HG02970 (cell line): ENCODE results near the gene SPDYE1.
"Not testable (repeated sequence)": the region's sequence is repeated elsewhere in the genome, so short reads cannot be mapped to it uniquely, and the experiment has no call there.

Experiments
- ATAC-seq: cut with Tn5 transposase; IDR thresholded peaks from one replicate; pipeline ENCODE4 v1.9.1; 2021; ENCODE audit warnings: mild to moderate bottlenecking, moderate library complexity, moderate number of reproducible peaks; ENCODE audit not compliant: unreplicated experiment, low FRiP score

Gene SPDYE1, protein sequence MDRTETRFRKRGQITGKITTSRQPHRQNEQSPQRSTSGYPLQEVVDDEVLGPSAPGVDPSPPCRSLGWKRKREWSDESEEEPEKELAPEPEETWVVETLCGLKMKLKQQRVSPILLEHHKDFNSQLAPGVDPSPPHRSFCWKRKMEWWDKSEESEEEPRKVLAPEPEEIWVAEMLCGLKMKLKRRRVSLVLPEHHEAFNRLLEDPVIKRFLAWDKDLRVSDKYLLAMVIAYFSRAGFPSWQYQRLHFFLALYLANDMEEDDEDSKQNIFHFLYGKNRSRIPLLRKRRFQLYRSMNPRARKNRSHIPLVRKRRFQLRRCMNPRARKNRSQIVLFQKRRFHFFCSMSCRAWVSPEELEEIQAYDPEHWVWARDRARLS

DNA sequence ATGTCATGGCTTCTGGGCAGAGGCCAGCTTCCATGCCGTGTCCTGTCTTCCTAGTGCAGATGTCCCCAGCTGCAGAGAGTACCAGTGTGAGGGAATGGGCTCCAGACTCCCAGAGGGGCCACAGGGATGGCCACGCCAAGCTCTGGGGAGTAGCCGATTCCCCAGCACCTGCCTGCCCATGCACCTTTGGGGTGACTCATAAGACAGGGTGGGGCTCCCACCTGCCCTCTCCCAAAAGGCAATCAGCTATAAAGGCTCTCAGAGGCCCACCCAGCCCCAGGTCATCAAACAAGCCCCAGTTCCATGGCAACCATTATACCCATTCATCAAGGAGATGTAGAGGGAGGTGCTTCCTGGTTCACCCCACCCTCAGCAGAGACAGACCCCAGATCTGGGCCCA lies at the start of gene SPDYE1:
SPDYE1 (plus strand) TSS at position 366 of the 400 bp plus-strand sequence. CDS start 2,053 bp downstream, outside the sequence.
- not testable (repeated sequence) for ATAC-seq

GRCh38 chr7:43952028-43952427 lies 45.7 kb upstream of the SPDYE1 start:
- ATAC-seq, result no peak

GRCh38 chr7:43953071-43953470 lies 44.6 kb upstream of the SPDYE1 start:
- no peak for ATAC-seq

GRCh38 chr7:43954524-43955228 lies 43.0 kb upstream of the SPDYE1 start:
- ATAC-seq, result no peak

DNA sequence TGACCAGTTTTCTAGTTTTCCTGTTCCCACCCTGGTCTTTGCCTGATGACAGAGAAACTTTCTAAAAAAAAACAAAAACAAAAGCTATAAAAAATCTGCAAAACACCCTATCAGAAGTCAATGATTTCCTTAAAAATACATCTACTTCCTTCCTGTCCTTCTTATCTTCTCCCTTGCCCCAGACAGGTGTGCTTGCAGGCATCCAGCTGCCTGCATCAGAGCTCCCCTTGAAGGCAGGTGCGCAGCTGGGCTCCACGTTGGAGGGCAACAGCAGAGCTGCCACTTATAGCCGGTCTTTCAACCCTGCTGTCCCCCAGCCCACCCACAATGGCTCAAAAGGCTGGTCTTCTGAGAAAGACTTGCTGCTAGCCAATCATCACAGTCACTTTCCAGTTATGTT lies 41.7 kb upstream of the SPDYE1 start:
- ATAC-seq, result no peak

- no peak for ATAC-seq
These were observed 36.8 kb upstream of the SPDYE1 start for GRCh38 chr7:43960933-43961332.

DNA sequence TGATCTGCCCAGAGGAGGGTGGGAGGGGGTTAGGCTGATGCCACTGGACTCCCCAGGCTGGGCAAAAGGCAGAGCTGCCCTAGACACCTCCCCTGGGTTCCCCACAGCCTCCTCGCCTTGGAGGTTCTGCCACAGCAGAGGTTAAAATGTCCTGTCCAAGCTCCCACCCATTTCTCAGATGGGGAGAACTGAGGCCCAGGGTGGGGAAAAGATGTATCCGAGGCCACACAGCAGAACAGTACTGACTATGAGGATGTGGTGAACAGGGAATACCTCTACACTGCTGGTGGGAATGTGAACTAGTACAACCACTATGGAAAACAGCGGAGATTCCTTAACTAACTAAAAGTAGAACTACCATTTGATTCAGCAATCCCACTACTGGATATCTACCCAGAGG lies 31.3 kb upstream of the SPDYE1 start:
- ATAC-seq, result not testable (repeated sequence)

- ATAC-seq, result not testable (repeated sequence)
These were observed 29.3 kb upstream of the SPDYE1 start for GRCh38 chr7:43968172-43969040.

GRCh38 chr7:43969586-43969985 lies 28.1 kb upstream of the SPDYE1 start:
- ATAC-seq, result not testable (repeated sequence)

DNA sequence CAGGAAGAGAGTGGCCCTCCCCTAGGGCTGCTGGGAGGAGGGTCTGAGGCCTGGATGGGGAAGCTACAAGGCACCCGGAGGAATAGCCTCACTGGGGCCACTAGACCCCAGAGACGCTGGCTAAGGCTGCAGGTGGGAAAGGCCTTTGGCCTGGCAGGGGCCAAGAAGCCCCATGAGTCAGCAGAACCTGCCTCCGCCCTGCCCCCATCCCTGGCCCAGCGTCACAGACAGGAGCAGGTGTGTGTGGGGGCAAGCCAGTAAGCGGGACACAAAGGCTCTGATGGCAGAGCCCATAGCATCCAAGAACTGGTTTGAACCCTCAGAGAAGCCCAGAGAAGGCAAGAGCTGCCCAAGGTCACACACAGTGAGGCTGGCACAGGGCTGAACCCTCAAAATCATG lies 27.0 kb upstream of the SPDYE1 start:
- not testable (repeated sequence) for ATAC-seq

GRCh38 chr7:43974033-43974573 lies 23.6 kb upstream of the SPDYE1 start:
- ATAC-seq, result not testable (repeated sequence)

DNA sequence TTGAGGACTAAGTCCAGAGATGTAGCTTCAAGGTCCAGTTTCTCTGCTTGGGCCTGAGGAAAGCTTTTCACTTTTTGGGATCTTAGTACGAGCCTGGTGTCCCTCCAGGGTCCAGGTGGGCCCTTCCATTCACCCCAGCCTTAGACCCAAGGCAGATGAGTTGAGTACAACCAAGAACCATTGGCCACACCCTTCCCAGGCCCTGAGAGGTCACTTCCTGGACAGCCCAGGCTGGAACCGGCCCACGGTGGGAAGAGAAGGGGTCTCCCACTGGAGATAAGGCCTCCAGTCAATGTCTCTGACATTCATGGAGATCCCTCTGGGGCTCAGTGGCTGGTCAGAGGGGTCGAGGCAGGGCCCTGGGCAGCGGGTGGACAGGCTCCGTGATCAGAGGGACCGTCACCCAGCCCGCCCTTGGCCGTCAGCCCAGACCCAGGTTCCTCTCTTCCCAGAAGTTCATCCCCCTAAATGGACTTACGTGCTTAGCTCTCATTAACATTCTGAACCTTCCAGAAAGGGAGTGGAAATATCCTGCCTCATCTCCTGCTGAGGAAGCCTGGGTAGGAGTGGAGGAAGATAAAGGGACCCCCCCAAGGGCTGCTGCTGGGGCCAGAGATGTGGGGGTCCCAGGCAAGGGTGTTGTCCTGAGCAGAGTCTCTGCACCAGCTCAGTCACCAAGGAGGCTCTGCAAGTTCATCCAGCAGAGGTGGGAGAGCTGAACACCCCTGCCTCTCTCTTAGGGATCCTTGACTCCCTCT lies 22.8 kb upstream of the SPDYE1 start:
- ATAC-seq, result not testable (repeated sequence)

DNA sequence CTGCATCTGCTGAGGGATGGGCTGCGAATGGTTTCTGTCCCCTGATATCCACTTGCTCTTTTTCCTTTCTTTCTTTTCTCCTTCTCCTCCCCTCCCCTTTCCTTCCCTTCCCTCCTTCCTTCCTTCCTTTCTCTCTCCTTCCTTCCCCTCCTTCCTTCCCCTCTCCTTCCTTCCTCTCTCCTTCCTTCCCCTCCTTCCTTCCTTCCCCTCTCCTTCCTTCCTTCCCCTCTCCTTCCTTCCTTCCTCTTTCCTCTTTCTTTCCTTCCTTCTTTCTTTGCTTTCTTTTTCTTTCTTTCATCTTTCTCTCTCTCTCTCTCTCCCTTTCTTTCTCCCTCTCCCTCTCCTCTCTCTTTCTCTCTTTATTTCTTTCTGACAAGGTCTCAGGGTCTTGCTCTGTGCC lies 20.2 kb upstream of the SPDYE1 start:
- ATAC-seq, result no peak

- not testable (repeated sequence) for ATAC-seq
These were observed 19.6 kb upstream of the SPDYE1 start for GRCh38 chr7:43978102-43978501.

GRCh38 chr7:43982848-43983247 lies 14.8 kb upstream of the SPDYE1 start:
- not testable (repeated sequence) for ATAC-seq

GRCh38 chr7:43983736-43984135 lies 14.0 kb upstream of the SPDYE1 start:
- ATAC-seq, result not testable (repeated sequence)

DNA sequence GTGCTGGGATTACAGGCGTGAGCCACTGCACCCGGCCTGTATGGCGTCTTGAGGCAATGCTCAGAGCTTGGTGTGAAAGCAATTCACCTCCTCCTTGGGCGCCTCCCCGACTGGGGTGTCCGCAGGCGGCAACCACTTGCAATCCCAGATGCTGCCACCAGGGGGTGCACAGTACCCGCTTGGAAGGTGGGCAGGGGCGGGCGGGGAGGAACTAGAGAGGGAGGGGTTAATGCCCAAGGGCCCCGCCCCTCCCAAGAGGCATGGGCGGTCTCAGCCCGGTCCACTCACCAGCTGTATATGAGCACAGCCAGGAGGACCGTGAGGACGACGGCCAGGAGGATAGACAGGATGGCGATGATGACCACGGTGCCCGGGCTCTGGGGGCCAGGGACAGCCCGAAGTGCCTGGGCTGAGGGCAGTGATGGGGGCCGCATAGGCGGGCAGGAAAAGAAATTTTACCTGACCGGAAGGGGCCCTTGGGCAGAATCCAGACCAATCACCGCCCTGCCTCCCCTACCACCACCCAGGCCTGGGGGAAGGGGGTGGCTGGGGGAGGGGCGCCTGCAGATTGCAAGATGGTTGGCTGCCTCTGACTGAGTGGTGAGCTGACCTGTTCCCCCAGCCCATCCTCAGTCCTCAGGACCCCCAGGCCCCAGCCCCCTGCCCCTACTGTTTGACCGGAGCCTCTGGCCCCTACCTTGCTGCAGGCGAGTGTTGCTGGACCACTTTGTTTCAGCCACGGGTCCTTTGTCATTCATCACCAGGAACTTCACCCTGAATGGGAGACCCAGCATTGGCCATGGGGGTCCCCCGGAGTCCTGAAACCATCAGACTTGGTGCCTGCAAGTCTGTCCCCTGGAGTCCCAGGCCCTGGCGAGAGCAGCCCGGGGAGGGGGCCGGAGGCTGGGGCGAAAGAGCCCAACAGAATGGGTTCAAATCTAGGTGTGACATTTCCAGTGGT lies 11.5 kb upstream of the SPDYE1 start:
- not testable (repeated sequence) for ATAC-seq

- not testable (repeated sequence) for ATAC-seq
These were observed 10.2 kb upstream of the SPDYE1 start for GRCh38 chr7:43987476-43987875.
